Measurements from ENCODE around the gene IREB2.

Gene IREB2

DNA sequence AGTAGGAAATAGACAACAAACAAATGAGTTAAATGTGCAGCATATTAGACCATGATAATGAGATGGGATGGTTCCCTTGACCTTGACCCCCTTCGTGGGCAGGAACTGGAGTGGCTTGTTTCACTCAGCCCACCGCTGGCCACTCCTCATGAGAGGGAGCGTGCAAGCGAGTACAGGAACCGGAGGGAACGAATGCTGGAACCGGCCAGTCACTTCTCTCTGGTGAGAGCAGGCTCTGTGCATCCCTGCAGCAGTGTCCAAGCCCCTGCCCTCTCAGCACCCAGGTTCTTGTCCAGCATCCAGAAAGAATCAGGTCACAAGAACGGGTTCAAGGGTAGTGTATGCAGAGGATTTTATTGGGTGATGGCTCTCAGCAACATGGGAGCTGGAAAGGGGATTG is 17.2 kb upstream of the IREB2 start:
- no peak for DNase-seq (ENCODE audit: low read depth)
- H3K4me3 ChIP-seq (ENCODE audit: control insufficient read depth, low read depth, low read length), result no peak overlapping the region
- TF ChIP-seq, protein P1, sequence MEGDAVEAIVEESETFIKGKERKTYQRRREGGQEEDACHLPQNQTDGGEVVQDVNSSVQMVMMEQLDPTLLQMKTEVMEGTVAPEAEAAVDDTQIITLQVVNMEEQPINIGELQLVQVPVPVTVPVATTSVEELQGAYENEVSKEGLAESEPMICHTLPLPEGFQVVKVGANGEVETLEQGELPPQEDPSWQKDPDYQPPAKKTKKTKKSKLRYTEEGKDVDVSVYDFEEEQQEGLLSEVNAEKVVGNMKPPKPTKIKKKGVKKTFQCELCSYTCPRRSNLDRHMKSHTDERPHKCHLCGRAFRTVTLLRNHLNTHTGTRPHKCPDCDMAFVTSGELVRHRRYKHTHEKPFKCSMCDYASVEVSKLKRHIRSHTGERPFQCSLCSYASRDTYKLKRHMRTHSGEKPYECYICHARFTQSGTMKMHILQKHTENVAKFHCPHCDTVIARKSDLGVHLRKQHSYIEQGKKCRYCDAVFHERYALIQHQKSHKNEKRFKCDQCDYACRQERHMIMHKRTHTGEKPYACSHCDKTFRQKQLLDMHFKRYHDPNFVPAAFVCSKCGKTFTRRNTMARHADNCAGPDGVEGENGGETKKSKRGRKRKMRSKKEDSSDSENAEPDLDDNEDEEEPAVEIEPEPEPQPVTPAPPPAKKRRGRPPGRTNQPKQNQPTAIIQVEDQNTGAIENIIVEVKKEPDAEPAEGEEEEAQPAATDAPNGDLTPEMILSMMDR (conservative IDR thresholded peaks at IDR 0.05; ENCODE audit: control insufficient read depth, insufficient read depth, low read depth, low read length), result no peak

GRCh38 chr15:78421238-78421965 is 16.6 kb upstream of the IREB2 start:
- no peak overlapping the region for H3K4me3 ChIP-seq (ENCODE audit: control insufficient read depth, low read depth, low read length)
- TF ChIP-seq, protein P1 (conservative IDR thresholded peaks at IDR 0.05; ENCODE audit: control insufficient read depth, insufficient read depth, low read depth, low read length), result no peak
- DNase-seq (ENCODE audit: low read depth), result no peak

DNA sequence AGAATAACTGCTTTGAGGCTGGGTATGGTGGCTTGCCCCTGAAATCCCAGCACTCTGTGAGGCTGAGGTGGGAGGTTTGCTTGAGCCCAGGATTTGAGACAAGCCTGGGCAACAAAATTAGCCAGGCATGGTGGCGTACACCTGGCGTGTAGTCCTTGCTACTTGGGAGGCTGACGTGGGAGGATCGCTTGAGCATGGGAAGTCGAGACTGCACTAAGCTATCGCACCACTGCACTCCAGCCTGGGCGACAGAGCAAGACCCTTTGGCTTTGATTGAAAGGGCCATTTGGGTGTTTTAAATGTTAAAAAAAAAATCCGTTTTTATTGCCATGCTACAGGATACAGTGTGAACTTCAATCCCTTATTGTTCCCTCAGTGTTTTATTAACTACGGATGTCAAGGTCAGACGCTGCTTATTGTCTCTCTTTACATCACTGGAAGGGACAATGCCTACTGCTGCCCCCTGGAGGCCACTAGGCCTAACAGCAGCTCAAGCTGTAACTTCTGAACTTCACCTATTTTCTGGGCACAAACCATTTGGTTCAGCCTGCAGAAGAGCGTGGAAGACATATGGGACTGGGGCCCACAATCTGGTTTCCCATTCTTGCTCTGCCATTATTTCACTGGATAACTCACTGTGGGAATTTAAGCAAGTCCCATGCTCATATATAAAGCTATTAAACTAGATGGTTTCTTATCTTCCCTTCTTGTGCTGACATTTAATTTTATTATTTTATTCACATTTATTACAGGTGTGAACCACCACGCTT is 15.3 kb upstream of the IREB2 start:
- H3K4me3 ChIP-seq (ENCODE audit: control insufficient read depth, low read depth, low read length), result no peak overlapping the region
- TF ChIP-seq, protein P1 (conservative IDR thresholded peaks at IDR 0.05; ENCODE audit: control insufficient read depth, insufficient read depth, low read depth, low read length), result peak; percentile 96
- peak; percentile 56 for DNase-seq (ENCODE audit: low read depth)

- DNase-seq (ENCODE audit: low read depth), result no peak
- TF ChIP-seq, protein P1 (conservative IDR thresholded peaks at IDR 0.05; ENCODE audit: control insufficient read depth, insufficient read depth, low read depth, low read length), result no peak
- no peak overlapping the region for H3K4me3 ChIP-seq (ENCODE audit: control insufficient read depth, low read depth, low read length)
Observed at GRCh38 chr15:78424673-78425072, 13.3 kb upstream of the IREB2 start.

DNA sequence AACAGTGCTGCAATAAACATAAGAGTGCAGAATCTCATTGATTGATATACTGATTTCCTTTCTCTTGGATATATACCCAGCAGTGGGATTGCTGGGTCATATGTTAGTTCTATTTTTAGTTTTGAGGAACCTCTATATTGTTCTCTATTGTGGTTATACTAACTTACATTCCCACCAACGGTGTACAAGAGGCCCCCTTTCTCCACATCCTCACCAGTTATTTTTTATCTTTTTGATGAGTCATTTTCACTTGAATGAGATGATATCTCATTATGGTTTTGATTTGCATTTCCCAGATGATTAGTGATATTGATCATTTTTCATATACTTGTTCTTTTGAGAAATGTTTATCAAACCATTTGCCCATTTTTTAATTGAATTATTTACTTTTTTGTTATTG is 12.4 kb upstream of the IREB2 start:
- no peak for DNase-seq (ENCODE audit: low read depth)
- no peak overlapping the region for H3K4me3 ChIP-seq (ENCODE audit: control insufficient read depth, low read depth, low read length)
- TF ChIP-seq, protein P1 (conservative IDR thresholded peaks at IDR 0.05; ENCODE audit: control insufficient read depth, insufficient read depth, low read depth, low read length), result no peak

- no peak overlapping the region for H3K4me3 ChIP-seq (ENCODE audit: control insufficient read depth, low read depth, low read length)
- TF ChIP-seq, protein P1 (conservative IDR thresholded peaks at IDR 0.05; ENCODE audit: control insufficient read depth, insufficient read depth, low read depth, low read length), result no peak
Observed at GRCh38 chr15:78426300-78426699, 11.7 kb upstream of the IREB2 start.

More at GRCh38 chr15:78426300-78426699, 11.7 kb upstream of the IREB2 start:
- no peak for DNase-seq (ENCODE audit: low read depth)

Data from fibroblast of mammary gland (primary cell).